ENCODE results near the gene CTDP1.

CTDP1 gene

DNA sequence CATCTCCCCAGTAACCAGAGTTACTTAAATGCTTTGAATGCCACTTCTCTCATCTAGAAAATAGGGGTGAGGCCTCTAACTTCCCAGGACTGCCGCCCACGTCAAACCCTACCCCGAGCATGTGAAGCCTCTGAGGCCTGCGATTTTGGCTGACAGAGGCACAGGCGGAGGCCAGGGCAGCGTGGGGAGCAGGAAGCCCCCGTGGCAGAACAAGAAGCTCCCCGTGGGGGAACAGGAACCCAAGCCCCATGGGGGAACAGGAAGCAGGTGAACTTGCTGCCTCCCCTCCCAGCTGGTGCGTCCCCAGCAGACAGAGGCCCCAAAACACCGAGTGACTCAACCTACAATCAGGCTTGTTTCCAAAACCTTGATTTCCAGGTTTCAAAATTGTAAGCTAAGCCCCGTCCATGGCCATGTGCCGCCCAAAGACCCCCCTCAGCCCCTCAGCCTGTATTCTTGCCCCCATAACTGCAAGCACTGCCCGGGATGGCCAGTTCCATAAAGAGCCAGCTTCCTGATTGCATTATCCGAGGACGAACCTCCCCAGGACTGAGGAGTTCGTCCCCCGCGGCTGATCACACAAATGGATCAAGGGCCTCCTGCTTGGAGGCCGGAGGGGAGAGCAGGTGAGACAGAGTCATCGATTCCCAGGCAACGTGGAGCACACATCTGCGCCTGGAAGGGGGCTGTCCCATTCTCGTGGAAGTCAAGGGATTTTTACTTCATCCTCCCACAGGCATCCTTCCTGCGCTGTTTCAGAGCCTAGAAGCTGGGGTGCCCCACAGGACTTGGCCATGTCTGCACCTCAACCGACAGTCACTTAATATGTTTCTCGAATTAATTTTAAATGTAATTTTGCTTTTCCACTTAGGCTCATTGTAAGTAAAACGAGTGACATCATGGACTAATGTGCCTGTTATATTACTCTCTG, 36.3 kb upstream of the CTDP1 start:
- no peak for DNase-seq (ENCODE audit: low read depth)

GRCh38 chr18:79644006-79644665, 35.5 kb upstream of the CTDP1 start:
- peak; percentile 53 for DNase-seq (ENCODE audit: low read depth)

- DNase-seq (ENCODE audit: low read depth): no peak
These were observed 34.9 kb upstream of the CTDP1 start for GRCh38 chr18:79644666-79645057.

- DNase-seq (ENCODE audit: low read depth): no peak
These were observed 34.2 kb upstream of the CTDP1 start for GRCh38 chr18:79645291-79645983.

DNA sequence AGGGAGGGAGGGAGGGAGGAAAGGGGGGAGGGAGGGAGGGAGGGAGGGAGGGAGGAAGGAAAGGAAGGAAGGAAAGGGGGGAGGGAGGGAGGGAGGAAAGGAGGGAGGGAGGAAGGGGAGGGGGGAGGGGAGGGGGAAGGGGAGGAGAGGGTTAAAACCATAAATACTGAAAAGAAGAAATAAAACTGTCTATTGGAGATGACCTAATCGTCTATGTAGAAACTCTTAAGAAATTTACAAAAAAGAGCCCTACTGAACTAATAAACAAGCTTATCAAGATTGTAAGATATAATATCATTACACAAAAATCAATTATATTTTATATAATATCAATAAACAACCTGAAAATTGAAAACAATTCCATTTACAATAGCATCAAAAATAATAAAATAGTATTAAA, 32.3 kb upstream of the CTDP1 start:
- no peak for DNase-seq (ENCODE audit: low read depth)

GRCh38 chr18:79650959-79651358, 28.6 kb upstream of the CTDP1 start:
- no peak for DNase-seq (ENCODE audit: low read depth)

DNA sequence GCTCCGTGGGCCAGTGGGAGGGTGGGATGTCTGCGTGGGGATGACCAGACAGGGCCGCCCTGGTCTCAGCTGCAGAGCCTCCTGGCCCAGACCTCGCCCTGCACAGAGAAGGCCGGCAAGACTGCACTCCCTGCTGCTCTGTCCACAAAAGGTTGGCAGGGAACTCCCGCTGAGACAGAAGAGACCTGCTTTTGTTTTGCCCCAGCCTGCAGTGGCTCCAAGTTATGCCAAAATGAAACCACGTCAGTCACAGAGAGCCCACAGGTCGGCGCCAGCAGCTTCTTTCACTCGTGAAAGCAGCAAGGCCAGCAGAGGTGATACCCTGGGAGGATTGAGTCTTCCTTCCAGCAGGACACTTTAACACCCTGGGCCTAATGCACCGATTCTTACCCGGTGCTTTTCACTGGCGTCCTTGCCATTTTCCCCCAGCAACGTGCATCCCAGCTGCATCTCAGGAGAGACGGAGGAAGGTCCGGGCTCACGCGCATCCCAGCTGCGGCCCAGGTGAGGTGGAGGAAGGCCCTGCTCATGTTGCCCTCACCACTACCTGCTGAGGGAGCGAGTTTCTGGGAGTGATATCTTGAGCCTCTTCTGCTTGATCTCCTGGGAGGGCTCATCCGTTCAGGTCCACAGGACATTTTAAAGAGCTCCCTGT, 22.1 kb upstream of the CTDP1 start:
- DNase-seq (ENCODE audit: low read depth): no peak

DNA sequence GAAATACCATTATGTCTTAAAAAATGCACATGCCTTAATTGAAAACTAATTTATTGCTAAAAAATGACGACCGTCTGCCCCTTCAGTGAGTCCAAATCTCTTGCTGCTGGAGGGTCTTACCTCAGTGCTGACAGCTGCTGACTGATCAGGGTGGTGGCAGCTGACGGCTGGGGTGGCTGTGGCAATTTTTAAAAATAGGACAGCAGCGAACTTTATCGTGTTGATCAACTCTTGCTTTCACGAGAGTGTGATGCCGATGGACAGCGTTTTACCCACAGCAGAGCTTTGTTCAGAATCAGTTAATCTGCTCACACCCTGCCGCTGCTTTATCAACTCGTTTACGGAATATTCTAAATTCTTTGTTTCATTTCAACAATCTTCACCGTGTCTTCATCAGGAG, 21.2 kb upstream of the CTDP1 start:
- DNase-seq (ENCODE audit: low read depth): no peak

DNA sequence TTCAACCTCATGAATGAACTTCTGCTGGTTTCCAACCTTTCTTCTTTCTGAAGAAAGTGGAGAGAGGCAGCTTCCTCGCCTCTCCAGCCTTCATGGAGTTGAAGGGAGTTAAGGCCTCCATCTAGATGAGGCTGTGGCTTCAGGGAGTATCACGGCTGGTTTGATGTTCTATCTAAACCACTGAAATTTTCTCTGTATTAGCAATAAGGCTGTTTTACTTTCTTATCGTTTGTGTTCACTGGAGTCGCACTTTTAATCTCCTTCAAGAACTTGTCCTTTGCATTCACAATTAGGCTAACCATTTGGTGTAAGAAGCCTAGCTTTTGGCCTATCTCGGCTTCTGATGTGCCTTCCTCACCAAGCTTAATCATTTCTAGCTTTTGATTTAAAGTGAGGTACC, 19.9 kb upstream of the CTDP1 start:
- DNase-seq (ENCODE audit: low read depth): no peak

DNA sequence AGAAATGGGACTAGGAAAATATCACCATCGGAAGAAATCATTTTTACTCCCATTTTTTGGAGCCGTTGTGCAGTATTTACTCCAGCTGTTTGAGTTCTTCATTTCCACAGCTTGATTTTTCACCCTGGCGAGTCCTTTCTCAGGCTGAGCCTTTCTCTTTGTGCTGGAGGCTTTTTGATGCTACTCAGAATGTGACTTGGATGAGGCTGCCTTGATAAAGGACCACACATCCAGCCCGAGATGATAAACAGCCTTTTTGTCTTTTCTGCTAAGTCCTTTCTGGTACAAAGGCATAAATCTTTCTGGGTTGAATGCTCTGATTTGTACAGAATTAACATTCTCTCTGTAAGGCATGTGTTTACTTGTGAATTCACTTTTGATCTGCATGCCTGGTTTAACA, 17.6 kb upstream of the CTDP1 start:
- DNase-seq (ENCODE audit: low read depth): no peak

GRCh38 chr18:79662439-79662838, 17.2 kb upstream of the CTDP1 start:
- DNase-seq (ENCODE audit: low read depth): no peak

GRCh38 chr18:79664525-79665125, 15.0 kb upstream of the CTDP1 start:
- no peak for DNase-seq (ENCODE audit: low read depth)

DNA sequence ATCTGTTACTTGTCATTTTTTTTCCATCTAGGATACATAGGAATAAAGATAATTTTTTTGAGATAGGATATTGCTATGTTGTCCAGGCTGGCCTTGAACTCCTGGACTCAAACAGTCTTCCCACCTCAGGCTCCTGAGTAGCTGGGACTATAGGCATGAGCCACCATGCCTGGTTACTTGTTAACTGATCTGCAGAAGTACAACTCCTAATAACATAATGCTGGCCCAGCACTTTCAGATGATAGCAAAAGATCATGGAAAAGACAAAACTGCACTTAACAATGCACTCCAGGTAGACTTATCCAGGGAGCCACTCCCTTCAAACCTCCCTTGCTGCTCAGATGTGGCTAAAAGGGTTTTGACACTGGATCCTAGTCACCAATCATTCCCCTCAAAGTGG, 11.4 kb upstream of the CTDP1 start:
- no peak for DNase-seq (ENCODE audit: low read depth)

DNA sequence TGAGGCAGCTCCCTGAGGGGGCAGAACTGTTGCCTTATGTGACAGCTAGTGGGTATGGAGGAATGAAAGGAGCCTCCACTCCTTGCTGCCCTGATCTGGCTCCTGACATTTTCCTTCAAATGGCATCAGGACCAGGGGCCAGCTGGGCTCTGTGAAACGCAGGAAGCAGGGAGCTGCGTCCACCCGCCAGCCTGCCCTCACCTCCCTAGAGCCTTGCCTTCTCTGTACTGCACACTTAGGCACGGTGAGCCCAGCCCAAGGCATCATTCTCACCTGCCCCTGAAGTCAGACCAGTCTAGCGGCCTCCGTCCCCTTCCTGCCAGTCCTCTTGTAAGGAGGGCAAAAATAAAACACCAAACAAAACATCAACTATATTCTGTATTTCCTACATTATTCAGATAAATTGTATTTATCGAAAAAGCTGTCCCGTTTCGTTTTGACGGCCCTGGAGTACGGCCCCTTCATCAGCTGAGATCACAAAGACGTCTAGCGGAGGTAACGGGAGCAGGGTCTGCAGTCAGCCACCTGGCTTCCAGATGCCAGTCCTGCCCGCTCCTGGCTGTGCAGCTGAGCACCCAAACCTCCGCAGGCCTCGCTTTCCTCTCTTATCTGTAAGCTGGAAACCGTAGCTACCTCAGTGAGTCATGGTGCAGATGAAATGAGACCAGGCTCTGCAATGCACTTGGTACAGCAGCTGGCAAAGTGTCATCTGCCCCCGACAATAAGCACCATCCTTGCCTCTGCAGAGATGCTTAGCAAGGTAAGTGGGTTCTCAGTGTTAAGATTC, 6.9 kb upstream of the CTDP1 start:
- DNase-seq (ENCODE audit: low read depth): no peak

DNA sequence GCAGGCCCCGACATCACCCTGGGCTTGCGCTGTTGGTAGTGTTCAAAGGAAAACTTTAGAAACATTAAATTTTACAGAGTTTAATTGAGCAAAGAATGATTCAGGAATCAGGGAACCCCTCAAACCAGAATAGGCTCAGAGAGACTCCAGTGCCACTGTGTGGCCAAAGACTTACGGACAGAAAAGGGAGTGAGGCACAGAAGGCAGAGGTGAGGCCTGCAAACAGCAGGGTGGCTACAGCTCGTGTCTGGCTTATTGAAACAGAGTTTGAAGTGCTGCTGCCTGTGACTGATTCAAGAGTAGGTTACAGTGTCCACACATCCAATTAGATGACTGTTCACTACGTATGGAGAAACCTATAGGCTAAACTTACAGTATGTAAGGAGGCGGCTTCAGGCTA, 2.4 kb upstream of the CTDP1 start:
- no peak for DNase-seq (ENCODE audit: low read depth)

DNA sequence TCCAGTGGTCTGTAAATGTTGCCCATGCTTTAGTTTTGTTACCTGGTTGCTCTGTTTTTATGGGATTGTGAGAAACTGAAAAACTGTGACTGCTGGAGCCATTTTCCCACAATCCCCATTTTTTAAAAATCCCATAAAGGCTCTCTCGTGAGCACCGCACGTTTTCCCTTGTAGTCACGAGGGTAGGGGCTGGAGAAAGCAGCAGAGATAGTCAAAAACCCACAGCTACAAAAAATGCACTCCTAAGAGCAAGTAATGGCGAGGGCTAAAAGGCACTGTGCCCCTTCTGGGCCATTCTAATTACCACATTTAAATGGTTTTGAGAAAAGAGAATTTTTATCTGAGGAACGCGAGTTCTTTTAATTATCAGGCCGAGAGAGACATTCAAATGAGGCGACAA, 1.8 kb upstream of the CTDP1 start:
- DNase-seq (ENCODE audit: low read depth): no peak

DNA sequence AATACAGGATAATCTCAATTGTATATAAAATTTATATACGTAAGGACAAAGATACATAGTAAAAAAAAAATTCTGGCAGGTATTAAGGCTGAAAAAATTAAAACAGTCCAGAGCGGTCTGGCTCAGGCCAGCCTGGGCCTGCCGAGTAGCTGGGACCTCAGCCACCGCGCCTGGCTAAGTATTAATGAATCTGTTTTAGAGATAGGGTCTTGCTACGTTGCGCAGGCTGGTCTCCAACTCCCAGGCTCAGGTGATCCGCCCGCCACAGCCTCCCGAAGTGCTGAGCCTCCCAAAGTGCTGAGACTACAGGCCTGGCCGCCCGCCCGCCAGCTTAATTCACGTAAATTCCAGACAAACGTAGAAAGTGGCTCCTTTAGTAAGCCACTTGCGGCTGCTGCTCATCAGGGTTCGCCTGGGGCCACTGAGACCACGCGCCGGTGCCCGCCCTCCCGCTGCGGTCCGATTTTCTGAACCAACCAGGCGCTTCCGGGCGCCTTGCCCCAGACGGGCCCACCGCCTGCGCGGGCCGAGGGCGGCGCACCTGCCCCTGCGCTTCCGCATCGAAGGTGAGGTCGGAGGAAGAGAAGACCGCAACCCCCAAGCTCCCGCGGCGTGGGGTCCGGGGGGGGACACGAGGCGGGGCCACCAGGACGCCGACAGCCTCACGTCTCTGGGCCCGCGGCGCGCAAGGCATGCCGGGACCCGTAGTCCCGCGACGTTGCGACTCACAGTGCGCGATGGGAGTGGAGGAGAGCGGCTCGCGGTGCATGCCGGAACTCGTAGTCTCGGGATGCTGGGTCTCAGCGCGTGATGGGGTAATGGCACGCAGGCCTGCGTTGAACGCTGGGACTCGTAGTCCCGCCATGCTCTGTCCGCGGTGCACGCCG, 695 bp upstream of the CTDP1 start:
- DNase-seq (ENCODE audit: low read depth): peak; percentile 99

DNA sequence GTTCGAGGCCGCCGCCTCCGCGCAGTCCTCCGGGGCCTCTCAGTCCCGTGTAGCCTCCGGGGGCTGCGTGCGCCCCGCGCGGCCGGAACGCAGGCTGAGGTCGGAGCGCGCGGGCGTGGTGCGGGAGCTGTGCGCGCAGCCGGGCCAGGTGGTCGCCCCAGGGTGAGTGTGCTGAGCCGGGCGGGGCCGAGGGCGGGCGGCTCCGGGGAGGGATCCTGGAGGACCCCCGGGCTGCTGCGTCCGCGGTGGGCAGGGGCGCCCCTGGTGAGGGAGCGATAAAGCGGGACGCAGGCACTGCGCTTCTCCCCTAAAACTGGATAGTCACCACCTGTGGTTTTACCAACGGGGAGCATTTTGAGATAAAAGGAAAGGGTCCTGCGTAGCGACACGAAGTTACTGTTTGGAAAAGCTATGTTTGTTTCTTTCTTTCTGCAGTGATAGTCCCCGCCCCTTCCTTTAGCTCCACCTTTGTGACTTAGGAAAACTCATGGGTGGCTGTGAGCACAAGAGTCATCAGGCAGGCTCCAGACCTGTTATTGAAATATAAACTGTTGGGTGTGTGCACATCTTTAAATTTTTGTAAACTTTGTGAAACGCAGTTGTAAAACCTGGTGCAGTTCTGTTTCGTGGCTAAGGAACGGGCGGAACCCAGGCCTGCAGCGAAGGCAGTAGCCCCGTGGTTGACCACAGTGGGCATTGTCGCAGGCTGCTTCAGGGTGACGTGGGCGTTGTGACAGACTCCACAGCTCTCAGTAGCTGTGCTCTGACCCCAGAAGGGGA, 687 bp downstream of the CTDP1 start:
- peak; percentile 49 for DNase-seq (ENCODE audit: low read depth)

DNA sequence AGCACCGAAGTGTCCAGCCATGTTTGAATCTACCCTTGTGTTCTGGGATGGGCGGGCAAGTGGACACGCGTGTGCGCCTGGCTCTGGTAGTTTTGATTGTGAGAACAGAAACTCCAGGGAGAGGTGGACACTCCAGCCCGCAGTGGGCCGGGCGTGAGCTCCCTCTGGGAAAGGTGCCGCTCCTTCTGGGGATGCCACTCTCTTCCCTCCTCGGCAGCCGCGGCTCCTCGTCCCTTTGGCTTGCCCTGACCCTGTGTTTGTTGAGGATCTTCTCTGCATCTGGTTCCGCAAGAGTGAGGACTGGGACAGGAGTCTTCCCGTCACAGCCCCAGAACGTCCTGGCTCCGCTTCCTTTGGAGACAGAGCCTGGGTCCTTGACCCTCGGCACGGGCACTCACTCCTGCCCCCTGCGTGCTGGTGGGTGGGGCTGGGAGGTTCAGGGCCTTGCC, 1.3 kb downstream of the CTDP1 start:
- DNase-seq (ENCODE audit: low read depth): no peak

Measured in stimulated activated CD4-positive, alpha-beta T cell treated with anti-CD3 and anti-CD28 coated beads, Interleukin-2, amount 100 ng/mL, for 4 hours (primary cell).